Measurements from ENCODE around the gene TIAM1.

TIAM1 gene

GRCh38 chr21:31354604-31355443 is 10.8 kb upstream of the TIAM1 start:
- no peaks in the 10 kb centered on the region for H3K36me3 ChIP-seq (ENCODE audit: control insufficient read depth, insufficient read depth, low read length)
- H3K9ac ChIP-seq (ENCODE audit: low read length) = no peak overlapping the region
- H3K4me1 ChIP-seq (ENCODE audit: control insufficient read depth, insufficient read depth, low read length) = no peaks in the 10 kb centered on the region
- H3K9me3 ChIP-seq (ENCODE audit: control insufficient read depth, insufficient read depth, low read depth, low read length) = no peaks in the 10 kb centered on the region
- H3K27me3 ChIP-seq (ENCODE audit: control insufficient read depth, insufficient read depth, low read length) = no peaks in the 10 kb centered on the region
- no peak overlapping the region for H3K27ac ChIP-seq (ENCODE audit: low read depth, low read length)
- H3K4me3 ChIP-seq (ENCODE audit: low read depth, low read length) = no peak overlapping the region

DNA sequence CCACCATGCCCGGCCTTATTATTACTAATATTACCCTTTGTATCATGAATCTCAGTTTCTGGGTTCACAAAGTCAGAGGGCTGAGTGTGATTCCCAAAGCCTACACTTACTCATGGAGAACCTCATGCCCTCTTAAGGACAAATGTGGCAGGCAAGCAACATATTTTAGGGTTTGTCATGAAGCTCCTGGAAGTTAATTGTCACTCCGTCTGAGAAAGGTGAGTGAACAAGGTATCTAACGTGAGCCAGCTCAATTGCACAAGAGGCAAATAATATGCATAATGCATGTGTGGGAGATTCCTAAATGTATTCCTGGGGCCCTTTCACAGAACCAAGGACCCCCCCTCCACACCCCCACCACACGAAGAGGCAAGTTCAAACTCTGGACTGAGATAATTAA is 10.1 kb upstream of the TIAM1 start:
- Histone ChIP-seq H3K27ac (ENCODE audit: low read depth, low read length) (no peak overlapping the region), H3K27me3 (ENCODE audit: control insufficient read depth, insufficient read depth, low read length) (no peaks in the 10 kb centered on the region), H3K4me3 (ENCODE audit: low read depth, low read length) (no peak overlapping the region), H3K36me3 (ENCODE audit: control insufficient read depth, insufficient read depth, low read length) (no peaks in the 10 kb centered on the region), H3K9me3 (ENCODE audit: control insufficient read depth, insufficient read depth, low read depth, low read length) (no peaks in the 10 kb centered on the region), H3K4me1 (ENCODE audit: control insufficient read depth, insufficient read depth, low read length) (no peaks in the 10 kb centered on the region), H3K9ac (ENCODE audit: low read length) (no peak overlapping the region)

DNA sequence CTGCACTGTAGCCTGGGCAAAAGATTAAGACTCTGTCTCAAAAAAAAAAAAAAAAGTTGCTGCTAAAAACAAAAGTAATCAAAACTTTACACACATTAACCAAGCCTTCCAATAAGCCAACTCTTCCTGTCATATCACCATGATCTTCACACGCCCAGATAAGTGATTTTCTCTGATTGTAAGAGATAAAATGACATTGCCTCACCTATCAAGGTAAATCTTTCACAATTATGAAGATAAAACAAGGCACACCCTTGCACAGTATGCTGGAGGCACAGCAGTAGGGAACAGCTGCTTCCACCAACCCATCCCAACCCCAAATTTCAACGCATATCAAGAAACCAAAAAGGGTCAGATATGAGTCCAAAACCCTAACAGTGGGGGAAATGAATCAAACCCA is 8.8 kb upstream of the TIAM1 start:
- no peak overlapping the region for H3K27ac ChIP-seq (ENCODE audit: low read depth, low read length)
- H3K27me3 ChIP-seq (ENCODE audit: control insufficient read depth, insufficient read depth, low read length) = no peaks in the 10 kb centered on the region
- no peaks in the 10 kb centered on the region for H3K36me3 ChIP-seq (ENCODE audit: control insufficient read depth, insufficient read depth, low read length)
- H3K4me1 ChIP-seq (ENCODE audit: control insufficient read depth, insufficient read depth, low read length) = no peaks in the 10 kb centered on the region
- no peaks in the 10 kb centered on the region for H3K9me3 ChIP-seq (ENCODE audit: control insufficient read depth, insufficient read depth, low read depth, low read length)
- H3K9ac ChIP-seq (ENCODE audit: low read length) = no peak overlapping the region
- no peak overlapping the region for H3K4me3 ChIP-seq (ENCODE audit: low read depth, low read length)

- Histone ChIP-seq H3K9ac (ENCODE audit: low read length) (no peak overlapping the region), H3K9me3 (ENCODE audit: control insufficient read depth, insufficient read depth, low read depth, low read length) (no peaks in the 10 kb centered on the region), H3K4me3 (ENCODE audit: low read depth, low read length) (no peak overlapping the region), H3K27ac (ENCODE audit: low read depth, low read length) (no peak overlapping the region), H3K36me3 (ENCODE audit: control insufficient read depth, insufficient read depth, low read length) (no peaks in the 10 kb centered on the region), H3K27me3 (ENCODE audit: control insufficient read depth, insufficient read depth, low read length) (no peaks in the 10 kb centered on the region), H3K4me1 (ENCODE audit: control insufficient read depth, insufficient read depth, low read length) (no peaks in the 10 kb centered on the region)
Measured at GRCh38 chr21:31351960-31352359, 7.9 kb upstream of the TIAM1 start.

DNA sequence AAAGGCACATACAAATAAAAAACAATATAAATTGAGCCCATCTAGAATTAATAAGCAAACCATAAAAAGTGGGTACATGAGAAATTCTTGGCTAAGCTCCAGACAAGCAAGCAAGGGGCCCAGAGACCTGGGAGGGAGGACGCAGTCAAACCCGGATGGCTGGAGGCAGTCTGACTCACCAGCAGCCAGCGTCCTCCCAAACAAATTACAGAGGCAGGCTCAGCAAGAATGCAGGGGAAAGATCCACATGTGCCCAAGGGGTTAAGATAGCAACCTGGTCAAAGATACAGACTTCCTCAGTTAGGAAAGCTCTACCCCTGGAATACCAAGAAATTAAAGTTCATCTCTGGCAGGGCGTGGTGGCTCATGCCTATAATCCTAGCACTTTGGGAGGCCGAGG is 7.4 kb upstream of the TIAM1 start:
- no peaks in the 10 kb centered on the region for H3K27me3 ChIP-seq (ENCODE audit: control insufficient read depth, insufficient read depth, low read length)
- H3K36me3 ChIP-seq (ENCODE audit: control insufficient read depth, insufficient read depth, low read length) = no peaks in the 10 kb centered on the region
- no peak overlapping the region for H3K4me3 ChIP-seq (ENCODE audit: low read depth, low read length)

GRCh38 chr21:31349208-31349607 is 5.1 kb upstream of the TIAM1 start:
- H3K9ac ChIP-seq (ENCODE audit: low read length) = no peak overlapping the region
- H3K4me3 ChIP-seq (ENCODE audit: low read depth, low read length) = no peak overlapping the region
- H3K4me1 ChIP-seq (ENCODE audit: control insufficient read depth, insufficient read depth, low read length) = peaks cover 3% of the 10 kb centered on the region; the same call in 1 of the 2 replicates
- H3K36me3 ChIP-seq (ENCODE audit: control insufficient read depth, insufficient read depth, low read length) = no peaks in the 10 kb centered on the region
- no peaks in the 10 kb centered on the region for H3K27me3 ChIP-seq (ENCODE audit: control insufficient read depth, insufficient read depth, low read length)
- no peak overlapping the region for H3K27ac ChIP-seq (ENCODE audit: low read depth, low read length)
- no peaks in the 10 kb centered on the region for H3K9me3 ChIP-seq (ENCODE audit: control insufficient read depth, insufficient read depth, low read depth, low read length)

More for the DNA sequence above, 7.4 kb upstream of the TIAM1 start:
- Histone ChIP-seq H3K9me3 (ENCODE audit: control insufficient read depth, insufficient read depth, low read depth, low read length) (no peaks in the 10 kb centered on the region), H3K9ac (ENCODE audit: low read length) (no peak overlapping the region), H3K27ac (ENCODE audit: low read depth, low read length) (no peak overlapping the region), H3K4me1 (ENCODE audit: control insufficient read depth, insufficient read depth, low read length) (no peaks in the 10 kb centered on the region)

GRCh38 chr21:31348188-31348587 is 4.1 kb upstream of the TIAM1 start:
- Histone ChIP-seq H3K36me3 (ENCODE audit: control insufficient read depth, insufficient read depth, low read length) (no peaks in the 10 kb centered on the region), H3K4me1 (ENCODE audit: control insufficient read depth, insufficient read depth, low read length) (peaks cover 4% of the 10 kb centered on the region), H3K4me3 (ENCODE audit: low read depth, low read length) (no peak overlapping the region), H3K27ac (ENCODE audit: low read depth, low read length) (no peak overlapping the region), H3K9me3 (ENCODE audit: control insufficient read depth, insufficient read depth, low read depth, low read length) (no peaks in the 10 kb centered on the region), H3K27me3 (ENCODE audit: control insufficient read depth, insufficient read depth, low read length) (peaks cover 3% of the 10 kb centered on the region; the same call in 1 of the 2 replicates), H3K9ac (ENCODE audit: low read length) (no peak overlapping the region)

- Histone ChIP-seq H3K27me3 (ENCODE audit: control insufficient read depth, insufficient read depth, low read length) (peaks cover 9% of the 10 kb centered on the region; the same call in 1 of the 2 replicates), H3K27ac (ENCODE audit: low read depth, low read length) (no peak overlapping the region), H3K4me1 (ENCODE audit: control insufficient read depth, insufficient read depth, low read length) (peaks cover 8% of the 10 kb centered on the region), H3K4me3 (ENCODE audit: low read depth, low read length) (no peak overlapping the region), H3K36me3 (ENCODE audit: control insufficient read depth, insufficient read depth, low read length) (no peaks in the 10 kb centered on the region), H3K9me3 (ENCODE audit: control insufficient read depth, insufficient read depth, low read depth, low read length) (no peaks in the 10 kb centered on the region), H3K9ac (ENCODE audit: low read length) (no peak overlapping the region)
Measured at GRCh38 chr21:31347435-31348032, 3.5 kb upstream of the TIAM1 start.

DNA sequence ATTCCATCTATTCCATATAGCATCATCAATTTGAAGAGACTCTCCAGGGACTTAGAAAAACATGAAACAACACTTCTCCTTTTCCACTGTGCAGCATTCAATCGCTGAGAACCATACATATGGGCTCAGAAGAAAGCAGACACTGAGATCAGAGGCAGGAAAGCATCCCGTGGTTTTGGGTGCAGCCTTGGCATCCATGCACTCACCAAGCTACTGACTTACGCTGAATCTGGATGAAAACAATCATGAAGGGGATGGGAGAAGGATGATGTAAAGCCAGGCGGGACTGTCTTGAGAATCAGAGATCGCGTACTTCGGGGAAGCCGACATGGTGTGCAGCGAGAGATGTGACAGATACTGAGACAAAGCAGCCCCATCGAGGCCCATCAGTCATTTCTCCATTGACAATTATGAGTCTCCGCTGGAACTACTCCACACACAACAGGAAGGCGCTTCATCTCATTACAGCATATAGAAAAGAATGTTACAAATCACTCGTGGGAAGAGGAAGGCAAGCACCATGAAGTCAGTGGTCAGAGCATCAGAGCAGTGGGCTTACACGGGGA is 2.3 kb upstream of the TIAM1 start:
- peaks cover 9% of the 10 kb centered on the region; the same call in 1 of the 2 replicates for H3K27me3 ChIP-seq (ENCODE audit: control insufficient read depth, insufficient read depth, low read length)
- H3K4me1 ChIP-seq (ENCODE audit: control insufficient read depth, insufficient read depth, low read length) = peaks cover 8% of the 10 kb centered on the region
- no peak overlapping the region for H3K27ac ChIP-seq (ENCODE audit: low read depth, low read length)
- H3K9me3 ChIP-seq (ENCODE audit: control insufficient read depth, insufficient read depth, low read depth, low read length) = no peaks in the 10 kb centered on the region
- H3K36me3 ChIP-seq (ENCODE audit: control insufficient read depth, insufficient read depth, low read length) = no peaks in the 10 kb centered on the region
- H3K4me3 ChIP-seq (ENCODE audit: low read depth, low read length) = no peak overlapping the region
- H3K9ac ChIP-seq (ENCODE audit: low read length) = no peak overlapping the region

- peaks cover 9% of the 10 kb centered on the region; the same call in 1 of the 2 replicates for H3K27me3 ChIP-seq (ENCODE audit: control insufficient read depth, insufficient read depth, low read length)
- H3K4me3 ChIP-seq (ENCODE audit: low read depth, low read length) = no peak overlapping the region
- H3K27ac ChIP-seq (ENCODE audit: low read depth, low read length) = no peak overlapping the region
- H3K9ac ChIP-seq (ENCODE audit: low read length) = no peak overlapping the region
- H3K4me1 ChIP-seq (ENCODE audit: control insufficient read depth, insufficient read depth, low read length) = peaks cover 8% of the 10 kb centered on the region
- no peaks in the 10 kb centered on the region for H3K9me3 ChIP-seq (ENCODE audit: control insufficient read depth, insufficient read depth, low read depth, low read length)
- H3K36me3 ChIP-seq (ENCODE audit: control insufficient read depth, insufficient read depth, low read length) = no peaks in the 10 kb centered on the region
Measured at GRCh38 chr21:31345136-31345535, 1.1 kb upstream of the TIAM1 start.

DNA sequence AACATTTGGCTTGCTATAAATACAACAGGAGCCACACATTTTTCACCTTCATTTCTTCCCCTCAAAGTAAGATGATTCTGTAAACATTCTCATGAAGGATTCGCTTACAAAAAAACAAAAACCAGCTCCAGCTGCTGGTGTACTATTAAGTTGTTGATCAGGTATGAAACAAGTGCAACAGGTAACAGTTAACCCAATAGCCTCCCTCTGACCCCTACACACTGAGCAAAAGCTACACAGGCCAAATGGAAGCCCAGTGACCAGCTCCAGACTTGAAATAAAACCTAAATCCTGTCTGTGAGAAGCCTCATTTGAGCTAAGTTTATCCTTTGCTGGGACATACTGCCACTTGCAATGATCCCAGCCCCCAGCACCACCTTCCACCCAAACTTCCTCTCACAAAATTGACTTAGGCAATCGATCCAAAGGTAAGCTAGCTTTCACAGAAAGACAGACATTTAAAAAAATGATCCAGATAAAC is 991 bp downstream of the TIAM1 start:
- Histone ChIP-seq H3K4me3 (ENCODE audit: low read depth, low read length) (peak overlapping the region; percentile 86), H3K36me3 (ENCODE audit: control insufficient read depth, insufficient read depth, low read length) (no peaks in the 10 kb centered on the region), H3K9ac (ENCODE audit: low read length) (peak overlapping the region; percentile 78), H3K27ac (ENCODE audit: low read depth, low read length) (no peak overlapping the region), H3K27me3 (ENCODE audit: control insufficient read depth, insufficient read depth, low read length) (peaks cover 9% of the 10 kb centered on the region; the same call in 1 of the 2 replicates), H3K9me3 (ENCODE audit: control insufficient read depth, insufficient read depth, low read depth, low read length) (no peaks in the 10 kb centered on the region), H3K4me1 (ENCODE audit: control insufficient read depth, insufficient read depth, low read length) (peaks cover 11% of the 10 kb centered on the region)

Data from HUES6 (cell line).